HG02798 (cell line): ENCODE measurements around the gene HACD2.

Experiments
- ATAC-seq: cut with Tn5 transposase; IDR thresholded peaks from one replicate; pipeline ENCODE4 v1.9.1; 2021; ENCODE audit warnings: mild to moderate bottlenecking; ENCODE audit not compliant: unreplicated experiment, poor library complexity

HACD2 gene

GRCh38 chr3:123449997-123450604 is 134.8 kb downstream of the HACD2 start:
- no peak for ATAC-seq

GRCh38 chr3:123449102-123449996 is 135.5 kb downstream of the HACD2 start:
- ATAC-seq: no peak

- ATAC-seq: no peak
These were observed 136.2 kb downstream of the HACD2 start, which contains the start of gene ADCY5 for GRCh38 chr3:123448536-123449101. Gene ADCY5, minus strand, starts transcription at chr3:123449090. Its CDS starts 545 bp downstream, at chr3:123448545.

GRCh38 chr3:123447749-123448517 is 136.9 kb downstream of the HACD2 start:
- no peak for ATAC-seq

- ATAC-seq: no peak
These were observed 137.5 kb downstream of the HACD2 start for GRCh38 chr3:123447416-123447748.

- no peak for ATAC-seq
These were observed 138.2 kb downstream of the HACD2 start for GRCh38 chr3:123446610-123447109.

GRCh38 chr3:123446210-123446609 is 138.6 kb downstream of the HACD2 start:
- ATAC-seq: no peak

GRCh38 chr3:123445702-123446101 is 139.2 kb downstream of the HACD2 start:
- no peak for ATAC-seq

DNA sequence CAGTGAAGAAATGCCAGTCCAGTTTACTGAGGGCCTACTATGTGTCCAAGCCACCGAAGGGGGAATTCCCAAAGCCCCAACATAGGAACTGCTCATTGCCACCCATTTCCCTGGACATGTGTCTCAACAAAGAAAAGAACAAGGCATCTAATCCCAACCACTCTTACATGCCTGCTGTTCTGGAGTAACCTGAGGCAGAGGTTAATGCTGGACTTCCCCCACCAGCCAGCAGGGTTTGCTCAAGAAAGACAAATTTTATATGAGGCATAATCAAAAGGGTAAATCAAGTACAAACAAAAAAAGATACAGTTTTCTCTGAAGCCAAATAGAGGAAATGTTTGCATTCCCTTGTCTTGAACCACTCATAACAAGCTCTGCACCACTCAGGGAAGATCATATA is 140.1 kb downstream of the HACD2 start:
- no peak for ATAC-seq

- no peak for ATAC-seq
These were observed 140.8 kb downstream of the HACD2 start for GRCh38 chr3:123444023-123444422.

DNA sequence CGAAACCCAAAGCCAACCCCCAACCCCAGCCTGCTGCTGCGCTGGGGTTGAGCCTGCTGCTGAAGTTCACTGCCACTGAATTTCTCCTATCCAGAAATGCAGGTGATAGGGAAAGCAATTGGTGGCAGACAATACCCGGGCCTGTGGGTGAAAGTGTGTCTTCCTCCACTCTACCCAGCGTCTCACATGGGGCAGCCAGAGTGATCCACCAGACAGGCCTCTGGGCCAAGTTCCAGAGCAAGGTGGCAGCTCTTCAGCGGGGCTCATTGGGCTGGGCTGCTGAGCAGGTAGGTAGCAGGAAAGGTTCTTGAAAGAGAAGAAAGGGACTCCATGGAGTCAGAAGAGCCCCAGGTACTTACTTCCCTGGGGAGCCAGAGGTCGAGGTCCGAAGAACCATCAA is 141.9 kb downstream of the HACD2 start:
- ATAC-seq: no peak

- ATAC-seq: no peak
These were observed 142.7 kb downstream of the HACD2 start for GRCh38 chr3:123442125-123442524.
